Limb (tissue), 2 donors: ENCODE data around the gene RAPGEF2.
"Not testable (repeated sequence)": the region's sequence is repeated elsewhere in the genome, so short reads cannot be mapped to it uniquely, and the experiment has no call there.

Experiments
- DNase-seq, 2 donors: peaks; one replicate each; pipeline ENCODE4 v3.0.0-alpha.2; 2016; ENCODE audit errors: extremely low spot score in 2 of 2

Gene RAPGEF2

DNA sequence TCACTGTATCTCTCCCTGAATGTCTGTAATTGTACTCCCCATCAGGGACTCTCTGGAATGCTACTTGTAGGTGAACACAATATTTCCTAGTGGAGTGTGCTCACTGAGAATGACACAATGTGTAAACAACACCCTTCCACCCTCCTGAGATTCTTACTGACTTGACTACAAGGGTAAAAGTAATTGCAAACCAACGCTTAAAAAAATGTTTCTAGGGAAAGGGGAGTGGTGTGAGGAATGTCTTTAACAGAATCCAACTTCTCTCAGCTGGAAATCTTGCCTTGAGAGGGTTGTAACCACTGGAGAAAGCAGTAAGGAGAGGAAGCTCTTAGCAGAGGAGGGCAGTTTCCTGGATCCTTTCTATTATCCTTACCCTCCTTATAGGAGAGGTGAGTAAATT is 5.1 kb upstream of the RAPGEF2 start:
- DNase-seq = no peak

DNA sequence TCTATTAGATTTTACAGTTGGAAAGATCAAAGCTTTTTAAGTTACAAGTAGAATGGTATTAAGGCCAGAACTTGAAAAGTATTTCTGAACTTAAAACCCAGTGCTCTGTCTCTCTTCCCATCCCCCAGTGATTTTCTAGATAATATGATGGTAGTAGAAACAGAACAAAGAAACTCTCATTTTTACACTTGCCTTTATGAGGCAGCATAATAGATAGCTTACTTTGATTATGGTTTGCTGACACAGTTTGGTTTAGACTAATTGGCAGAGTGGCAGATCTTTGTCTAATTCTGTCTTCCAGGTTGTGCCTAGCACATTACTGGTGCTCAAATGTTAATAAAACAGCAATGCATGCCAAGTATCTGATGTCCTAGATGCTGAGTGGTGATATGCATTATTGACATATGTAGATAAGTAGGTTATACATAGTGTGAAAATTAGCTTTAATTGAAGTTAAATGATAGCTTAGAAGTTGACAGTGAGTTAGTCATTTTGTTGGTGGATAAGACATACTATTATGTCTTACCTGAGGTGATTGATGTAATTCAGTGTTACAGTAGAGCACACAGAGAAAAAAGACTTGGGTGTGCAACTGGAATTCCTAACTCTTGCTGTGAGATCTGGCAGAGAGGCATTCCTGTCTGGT is 4.3 kb upstream of the RAPGEF2 start:
- no peak for DNase-seq

GRCh38 chr4:159101988-159102621 is 774 bp upstream of the RAPGEF2 start:
- peak in 1 of 2 donors; percentile 35 for DNase-seq

DNA sequence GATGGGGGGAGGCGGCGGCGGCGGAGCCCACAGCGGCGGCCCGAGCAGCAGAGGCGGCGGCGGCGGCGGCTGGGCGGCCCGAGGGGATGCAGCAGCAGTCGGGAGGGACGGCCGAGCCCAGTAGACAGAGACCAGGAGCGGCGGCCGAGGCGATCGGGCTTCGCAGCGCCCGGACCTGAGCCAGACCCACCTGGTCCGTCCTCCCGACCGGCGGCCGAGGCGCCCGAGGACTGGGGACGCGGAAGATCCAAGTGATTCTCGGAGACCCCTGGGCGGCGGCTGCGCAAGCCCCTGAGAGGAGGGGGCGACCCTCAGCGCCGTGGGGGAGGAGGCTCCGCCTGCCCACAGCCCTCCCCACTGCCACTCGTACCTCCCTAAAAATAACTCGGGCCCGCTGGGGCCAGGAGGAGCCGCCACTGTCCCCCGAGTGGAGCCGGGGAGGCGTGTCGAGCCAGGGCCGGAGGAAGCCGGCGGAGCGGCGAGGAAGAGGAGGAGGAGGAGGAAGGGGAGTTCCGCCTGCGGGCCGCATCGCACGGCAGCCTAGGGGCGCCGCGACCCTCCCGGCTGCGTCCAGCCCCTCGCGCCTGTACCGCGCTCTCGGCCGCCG is 608 bp downstream of the RAPGEF2 start:
- peak; percentile 47 to 81 for DNase-seq

- no peak for DNase-seq
Observed at GRCh38 chr4:159104694-159105414, 2.0 kb downstream of the RAPGEF2 start.

DNA sequence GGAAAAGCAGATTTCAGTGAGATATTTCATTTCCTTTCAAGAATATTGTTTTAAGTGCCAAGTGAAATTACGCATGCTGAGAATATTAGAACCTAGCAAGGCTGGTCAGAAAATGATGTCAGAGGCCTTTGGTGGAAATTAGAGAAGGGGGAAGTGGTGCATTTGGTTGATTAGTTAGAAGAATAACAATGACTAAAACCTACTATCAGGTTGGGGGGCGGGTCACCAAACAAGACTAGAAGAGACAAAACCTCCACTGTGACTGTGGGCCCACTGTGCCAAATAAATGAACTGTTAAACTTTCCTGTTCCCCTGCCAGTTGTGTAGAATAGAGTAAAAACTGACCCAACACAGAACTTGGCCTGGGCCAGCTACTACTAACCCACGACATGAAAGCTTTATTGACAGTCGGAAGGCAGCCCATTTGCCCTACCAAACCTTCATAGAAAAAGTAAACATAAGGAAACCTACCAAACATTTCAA is 2.9 kb downstream of the RAPGEF2 start:
- DNase-seq = no peak

- DNase-seq = no peak
Observed at GRCh38 chr4:159106636-159107035, 3.8 kb downstream of the RAPGEF2 start.

- DNase-seq = no peak
Observed at GRCh38 chr4:159107203-159107925, 4.5 kb downstream of the RAPGEF2 start.

GRCh38 chr4:159108124-159108523 is 5.2 kb downstream of the RAPGEF2 start:
- no peak for DNase-seq

DNA sequence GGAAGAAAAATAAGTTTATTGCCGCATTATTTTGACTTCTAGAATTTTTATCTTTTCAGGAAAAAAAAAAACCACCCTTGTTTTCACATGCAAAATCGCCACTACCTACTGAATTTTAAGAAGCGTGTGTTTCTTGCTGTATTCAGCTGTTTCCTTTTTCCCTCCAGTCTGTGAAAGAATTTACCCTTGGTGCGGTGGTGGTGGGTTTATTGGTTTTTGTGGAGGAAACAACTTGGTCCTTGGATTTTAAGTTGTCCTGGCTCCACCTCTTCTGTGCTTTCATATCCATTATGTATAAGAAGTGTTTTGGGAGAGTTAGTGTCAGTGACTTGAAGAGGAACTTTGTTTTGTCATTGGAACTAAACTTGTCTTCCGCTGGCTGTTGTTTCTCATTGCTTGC is 8.1 kb downstream of the RAPGEF2 start:
- no peak for DNase-seq

GRCh38 chr4:159111416-159111815 is 8.5 kb downstream of the RAPGEF2 start:
- no peak for DNase-seq

- not testable (repeated sequence) for DNase-seq
Observed at GRCh38 chr4:159113366-159113765, 10.5 kb downstream of the RAPGEF2 start.

GRCh38 chr4:159116098-159116497 is 13.2 kb downstream of the RAPGEF2 start:
- not testable (repeated sequence) for DNase-seq

DNA sequence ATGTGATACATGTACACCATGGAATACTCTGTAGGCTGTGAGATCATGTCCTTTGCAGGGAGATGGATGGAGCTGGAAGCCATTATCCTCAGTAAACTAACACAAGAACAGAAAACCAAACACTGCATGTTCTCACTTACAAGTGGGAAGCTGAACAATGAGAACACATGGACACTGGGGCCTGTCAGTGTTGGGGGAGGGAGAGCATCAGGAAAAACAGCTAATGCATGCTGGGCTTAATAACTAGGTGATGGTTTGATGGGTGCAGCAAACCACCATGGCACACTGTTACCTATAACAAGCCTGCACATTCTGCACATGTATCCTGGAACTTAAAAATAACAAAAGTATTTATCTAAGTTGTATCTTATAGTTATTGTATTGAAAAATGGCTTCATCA is 13.8 kb downstream of the RAPGEF2 start:
- DNase-seq = not testable (repeated sequence)

- no peak for DNase-seq
Observed at GRCh38 chr4:159117564-159117963, 14.7 kb downstream of the RAPGEF2 start.

DNA sequence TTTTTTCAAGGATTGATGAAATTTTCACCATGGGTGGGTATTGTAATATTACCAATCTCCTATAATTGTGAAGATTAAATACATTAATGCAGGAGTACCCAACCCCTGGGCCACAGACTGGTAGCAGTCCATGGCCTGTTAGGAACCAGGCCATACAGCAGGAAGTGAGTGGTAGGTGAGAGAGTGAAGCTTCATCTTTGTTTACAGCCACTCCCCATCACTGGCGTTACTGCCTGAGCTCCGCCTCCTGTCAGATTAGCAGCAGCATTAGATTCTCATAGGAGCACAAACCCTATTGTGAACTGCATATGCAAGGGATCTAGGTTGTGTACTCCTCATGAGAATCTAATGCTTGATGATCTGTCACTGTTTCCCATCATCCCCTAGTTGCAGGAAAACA is 15.1 kb downstream of the RAPGEF2 start:
- no peak for DNase-seq

DNA sequence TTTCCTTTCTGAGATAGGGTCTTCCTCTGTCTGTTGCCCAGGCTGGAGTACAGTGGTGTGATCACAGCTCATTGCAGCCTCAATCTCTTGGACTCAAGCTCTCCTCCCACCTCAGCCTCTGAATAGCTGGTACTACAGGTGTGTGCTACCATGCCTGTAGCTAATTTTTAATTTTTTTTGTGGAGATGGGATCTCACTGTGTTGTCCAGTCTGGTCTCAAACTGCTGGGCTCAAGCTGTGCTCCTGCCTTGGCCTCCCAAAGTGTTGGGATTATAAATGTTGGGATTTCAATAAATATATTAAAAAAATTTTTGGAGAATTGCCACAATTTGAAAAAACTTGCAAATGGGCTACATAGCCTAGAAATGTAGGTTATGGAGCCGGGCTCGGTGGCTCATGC is 18.5 kb downstream of the RAPGEF2 start:
- DNase-seq = no peak

DNA sequence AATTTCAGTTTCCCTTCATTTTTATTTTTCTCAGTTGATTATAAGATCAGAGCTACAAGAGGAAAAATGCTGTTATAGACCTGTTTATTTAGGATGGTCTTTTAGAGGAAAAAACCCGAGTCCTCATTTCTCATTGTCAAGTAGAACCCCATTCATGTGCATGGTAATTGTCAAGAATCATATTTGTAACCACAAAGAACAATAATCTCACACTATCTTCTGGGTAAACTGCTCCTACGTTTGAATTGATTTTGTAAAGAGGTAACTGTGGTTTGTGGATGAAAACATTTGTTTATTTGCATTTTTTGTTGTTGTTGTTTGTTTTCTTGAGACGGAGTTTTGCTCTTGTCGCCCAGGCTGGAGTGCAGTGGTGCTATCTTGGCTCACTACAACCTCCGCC is 23.8 kb downstream of the RAPGEF2 start:
- no peak for DNase-seq

DNA sequence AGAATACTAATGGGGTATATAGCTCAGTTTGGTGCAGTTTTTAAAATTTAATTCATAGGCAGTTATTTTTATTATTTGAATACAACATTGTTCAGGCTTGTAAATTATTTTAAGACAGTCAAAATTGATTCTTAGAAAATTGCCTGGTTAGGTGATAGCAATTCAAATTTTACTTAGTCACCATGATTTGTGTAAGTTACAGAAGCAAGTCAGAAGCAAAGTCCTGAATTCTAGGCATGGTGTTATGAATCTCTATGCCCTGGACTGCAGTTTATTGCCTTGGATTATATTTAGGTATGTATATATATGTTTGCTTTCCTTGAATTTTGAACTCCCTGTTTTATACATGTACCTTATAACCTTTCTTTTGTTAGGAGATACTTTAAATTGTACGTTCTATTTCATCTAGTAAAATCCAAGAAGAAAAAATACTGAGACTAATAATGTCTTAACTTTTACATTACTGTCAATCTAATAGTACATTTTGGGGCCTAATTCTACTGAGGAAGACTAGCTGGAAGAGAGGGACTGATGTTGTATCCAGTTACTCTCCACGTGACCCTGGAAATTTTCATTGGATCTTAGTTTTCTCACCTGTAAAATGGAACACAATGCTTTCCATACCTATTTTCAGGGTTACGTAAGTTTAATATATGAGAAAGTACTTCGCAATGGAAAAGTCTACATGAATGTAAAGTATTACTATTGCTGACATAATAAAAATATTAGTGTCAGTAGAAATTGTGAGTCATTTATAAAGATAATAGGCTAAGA is 25.1 kb downstream of the RAPGEF2 start:
- no peak for DNase-seq

GRCh38 chr4:159129814-159130550 is 27.1 kb downstream of the RAPGEF2 start:
- DNase-seq = no peak
